ENCODE results near the gene LRRC9.
"Not testable (repeated sequence)": the region's sequence is repeated elsewhere in the genome, so short reads cannot be mapped to it uniquely, and the experiment has no call there.

- TF ChIP-seq CTCF, POLR2A (IDR thresholded peaks at IDR 0.05): not testable (repeated sequence)
These were observed 32.2 kb downstream of the LRRC9 start for GRCh38 chr14:59952141-59952540.
